Kidney glomerular epithelial cell (primary cell): ENCODE results near the gene PRDM2.

Source experiments
- DNase-seq: peaks from one replicate; lab custom pipeline; 2025; lab: John Stamatoyannopoulos, UW

PRDM2 gene

GRCh38 chr1:13732971-13733667 is 33.1 kb downstream of the PRDM2 start:
- DNase-seq = no peak

GRCh38 chr1:13733711-13734110 is 33.7 kb downstream of the PRDM2 start:
- no peak for DNase-seq

GRCh38 chr1:13735168-13735930 is 35.4 kb downstream of the PRDM2 start:
- DNase-seq = no peak

- DNase-seq = peak; percentile 20
These were observed 37.4 kb downstream of the PRDM2 start for GRCh38 chr1:13737398-13737797.

GRCh38 chr1:13746342-13746741 is 46.4 kb downstream of the PRDM2 start:
- DNase-seq = no peak

- peak; percentile 81 for DNase-seq
These were observed 48.9 kb downstream of the PRDM2 start for GRCh38 chr1:13748610-13749505.

- DNase-seq = no peak
These were observed 49.8 kb downstream of the PRDM2 start for GRCh38 chr1:13749543-13750341.

- no peak for DNase-seq
These were observed 51.5 kb downstream of the PRDM2 start for GRCh38 chr1:13751458-13751871.

GRCh38 chr1:13751985-13752384 is 52.0 kb downstream of the PRDM2 start:
- no peak for DNase-seq

GRCh38 chr1:13752852-13753251 is 52.9 kb downstream of the PRDM2 start:
- DNase-seq = no peak

GRCh38 chr1:13753636-13754402 is 53.8 kb downstream of the PRDM2 start:
- no peak for DNase-seq

GRCh38 chr1:13754510-13755103 is 54.6 kb downstream of the PRDM2 start:
- no peak for DNase-seq

GRCh38 chr1:13756557-13757315 is 56.7 kb downstream of the PRDM2 start:
- DNase-seq = no peak

- peak; percentile 15 for DNase-seq
These were observed 57.7 kb downstream of the PRDM2 start for GRCh38 chr1:13757693-13758092.

- no peak for DNase-seq
These were observed 59.1 kb downstream of the PRDM2 start for GRCh38 chr1:13759072-13759471.

- DNase-seq = no peak
These were observed 60.4 kb downstream of the PRDM2 start for GRCh38 chr1:13760340-13760739.

- no peak for DNase-seq
These were observed 60.9 kb downstream of the PRDM2 start for GRCh38 chr1:13760921-13761320.

GRCh38 chr1:13761883-13762282 is 61.9 kb downstream of the PRDM2 start:
- no peak for DNase-seq

GRCh38 chr1:13762642-13763041 is 62.7 kb downstream of the PRDM2 start:
- no peak for DNase-seq

GRCh38 chr1:13763222-13763621 is 63.2 kb downstream of the PRDM2 start:
- no peak for DNase-seq
